ENCODE results near the gene EPHB2.
A peak's percentile ranks its signal among the peaks of the same experiment; 100 is the strongest.
"Not testable (repeated sequence)": the region's sequence is repeated elsewhere in the genome, so short reads cannot be mapped to it uniquely, and the experiment has no call there.

Gene EPHB2

DNA sequence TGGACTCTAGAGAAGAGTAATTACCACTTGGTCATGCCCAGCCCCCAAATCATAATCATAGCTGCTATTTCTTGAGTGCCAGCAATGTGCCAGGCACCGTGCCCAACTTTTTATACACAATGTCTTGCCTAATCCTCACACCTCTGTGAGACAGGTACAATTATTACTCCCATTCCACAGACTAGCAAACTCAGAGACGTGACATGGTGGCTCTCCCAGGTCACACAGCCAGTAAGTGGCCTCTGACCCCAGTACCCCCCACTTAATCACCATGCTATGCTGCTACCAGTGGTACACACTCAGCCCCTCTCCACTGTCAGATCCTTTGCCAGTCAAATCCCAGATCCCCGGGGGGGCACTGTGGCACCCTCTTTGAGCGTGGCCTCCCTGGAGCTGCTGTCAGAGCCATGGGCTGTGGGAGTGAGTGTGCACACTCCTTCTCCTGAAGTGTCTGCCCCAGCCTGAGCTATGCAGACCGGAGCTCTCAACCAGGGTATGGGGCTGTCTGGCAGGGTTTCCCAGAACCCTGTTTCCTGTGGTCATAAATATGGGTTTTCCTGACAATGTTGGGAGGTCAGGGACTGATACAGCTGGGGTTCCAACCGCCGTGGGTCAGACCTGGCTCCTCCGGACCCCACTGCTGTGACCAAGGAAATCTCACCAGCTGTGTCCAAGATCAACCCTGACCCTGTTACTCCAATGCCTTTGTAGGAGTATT, 210.3 kb downstream of the EPHB2 start:
- DNase-seq: no peak

DNA sequence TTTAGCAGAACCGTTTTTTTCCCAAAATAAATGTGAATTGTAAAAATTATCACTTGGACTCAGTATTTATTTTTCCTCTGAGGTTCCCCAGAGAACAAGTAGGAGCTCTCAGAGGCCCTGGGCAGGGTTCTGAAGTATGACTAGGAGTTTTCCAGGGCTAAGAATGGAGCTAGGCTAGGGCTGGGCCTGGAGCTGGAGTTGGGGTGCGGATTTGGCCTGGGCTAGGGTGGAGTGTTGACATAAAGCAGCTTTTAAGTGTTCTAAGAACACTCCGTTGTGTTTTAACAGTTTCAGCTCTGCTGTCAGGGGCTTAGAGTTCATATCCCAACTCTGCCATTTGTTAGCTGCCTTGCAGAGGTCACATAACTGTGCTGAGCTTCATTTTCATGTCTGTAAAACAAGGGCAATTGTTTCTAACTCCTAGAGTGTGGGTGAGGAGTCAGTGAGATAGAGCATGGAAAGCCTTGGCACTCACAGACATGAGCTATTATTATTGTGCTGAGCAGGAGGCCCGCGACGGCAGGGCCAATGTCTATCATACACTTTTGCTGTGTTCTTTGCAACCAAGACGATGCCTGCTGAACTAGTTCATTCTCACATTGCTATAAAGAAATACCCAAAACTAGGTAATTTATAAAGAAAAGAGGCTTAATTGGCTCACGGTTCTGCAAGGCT, 210.9 kb downstream of the EPHB2 start:
- DNase-seq: no peak

DNA sequence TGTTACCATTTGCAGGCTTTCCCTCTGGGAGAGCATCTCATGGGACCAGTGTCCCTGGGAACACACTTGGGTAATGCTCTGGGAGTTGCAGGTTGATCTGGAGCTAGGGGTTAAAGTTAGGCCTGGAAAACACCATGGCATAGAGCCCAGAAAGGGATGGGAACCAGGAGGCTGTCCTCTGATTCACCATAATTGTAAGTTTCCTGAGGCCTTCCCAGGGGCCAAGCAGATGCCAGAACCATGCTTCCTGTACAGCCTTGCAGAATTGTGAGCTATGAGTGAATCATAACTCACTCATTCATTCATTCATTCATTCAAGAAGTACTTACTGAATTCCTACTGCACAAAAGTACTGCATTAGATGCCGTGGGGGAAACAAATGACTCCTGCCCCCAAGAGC, 212.0 kb downstream of the EPHB2 start:
- no peak for DNase-seq

DNA sequence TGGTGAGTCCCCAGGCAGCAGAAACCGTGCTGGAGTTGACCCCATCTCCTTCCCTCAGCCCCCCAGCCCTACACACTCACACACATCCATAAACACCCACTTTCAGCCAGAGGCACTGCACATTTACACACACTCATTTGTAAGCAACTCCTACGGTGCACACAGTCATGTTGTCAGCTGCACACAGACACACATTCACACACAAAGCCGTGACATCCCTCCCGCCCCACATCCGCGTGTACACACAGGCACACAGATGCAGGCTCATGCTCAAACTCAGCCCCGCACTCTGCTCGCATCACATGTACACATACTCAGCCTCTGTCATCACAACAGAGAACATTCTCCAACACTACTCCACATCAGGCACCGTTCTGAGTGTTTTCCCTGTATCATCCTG, 214.5 kb downstream of the EPHB2 start:
- no peak for DNase-seq

DNA sequence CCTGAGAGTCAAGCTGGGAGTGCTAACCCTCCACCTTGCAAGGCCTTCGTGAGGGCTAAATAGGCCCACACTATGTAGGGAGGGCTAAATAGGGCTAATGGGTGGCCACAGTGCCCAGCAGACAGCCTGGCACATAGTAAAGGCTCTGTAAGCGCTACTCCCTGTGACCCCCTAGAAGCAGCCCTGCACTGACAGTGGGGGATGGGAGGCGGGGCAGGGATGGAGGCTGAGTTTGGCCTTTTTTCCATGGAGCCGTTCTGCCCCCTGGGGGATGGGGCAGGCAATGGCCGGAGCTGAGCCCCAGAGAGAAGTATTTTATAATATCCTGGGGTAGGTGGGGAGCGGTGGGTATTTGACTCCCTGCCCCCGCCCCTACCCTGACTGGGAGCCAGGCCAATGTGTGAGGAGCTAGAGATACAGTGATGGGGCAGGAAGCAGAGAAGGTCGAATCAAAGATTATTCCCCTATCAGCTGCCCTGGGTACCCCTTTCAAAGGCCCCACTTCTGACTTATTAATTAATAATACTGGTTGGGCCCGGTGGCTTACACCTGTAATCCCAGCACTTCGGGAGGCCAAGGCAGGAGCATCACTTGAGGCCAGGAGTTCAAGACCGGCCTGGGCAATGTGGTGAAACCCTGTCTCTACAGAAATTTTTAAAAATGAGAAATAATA, 219.7 kb downstream of the EPHB2 start:
- DNase-seq: peak; percentile 13

DNA sequence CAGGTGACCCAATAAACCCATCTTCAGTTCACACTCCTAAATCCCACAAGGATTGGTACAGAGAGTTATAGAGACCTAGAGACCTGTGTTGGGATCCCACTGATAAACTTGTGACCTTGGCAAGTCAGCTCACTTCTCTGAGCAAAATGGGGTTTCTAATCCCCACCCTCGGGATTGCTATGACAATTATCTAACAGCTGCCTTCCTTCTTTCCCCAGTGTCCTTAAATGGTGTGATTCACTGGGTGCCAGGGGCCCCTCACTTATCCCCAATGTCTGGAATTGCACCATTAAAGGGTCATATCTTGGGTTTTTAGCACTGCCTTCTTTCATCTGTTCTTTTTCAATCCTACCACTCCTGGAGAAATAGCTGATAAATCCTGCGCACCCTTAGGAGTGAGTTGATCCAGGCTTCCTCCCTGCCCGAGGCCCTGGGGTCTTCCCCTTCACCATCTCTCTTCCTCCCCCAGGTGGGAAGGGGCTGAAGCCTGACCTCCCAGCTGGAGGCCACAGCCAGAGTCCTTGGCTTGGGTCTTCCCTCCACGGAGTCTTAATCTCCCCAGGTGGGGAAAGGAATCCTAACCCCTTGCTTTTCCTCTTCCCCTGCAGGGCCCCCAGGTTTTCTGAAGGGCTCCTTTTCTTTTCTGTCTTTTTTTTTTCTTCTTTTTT, 222.3 kb downstream of the EPHB2 start:
- no peak for DNase-seq

DNA sequence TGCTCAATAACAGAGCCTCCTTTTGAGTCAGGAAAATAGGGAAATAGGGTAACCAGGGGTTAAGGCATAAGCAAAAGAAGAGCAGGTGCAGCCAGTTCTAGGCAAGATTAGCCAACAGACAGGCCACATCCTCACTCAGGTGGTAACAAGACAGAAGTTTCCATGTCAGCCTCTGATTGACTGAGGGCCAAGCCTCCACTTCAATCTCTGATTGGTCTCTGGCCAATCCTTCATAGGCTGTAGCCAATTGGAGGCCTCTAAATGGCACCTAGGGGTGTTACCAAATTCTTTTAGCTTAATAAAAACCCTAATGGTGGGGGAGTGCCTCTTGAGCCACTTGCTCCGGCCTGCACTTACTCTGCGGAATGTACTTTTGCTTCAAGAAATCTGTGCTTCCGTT, 224.8 kb downstream of the EPHB2 start:
- DNase-seq: no peak

DNA sequence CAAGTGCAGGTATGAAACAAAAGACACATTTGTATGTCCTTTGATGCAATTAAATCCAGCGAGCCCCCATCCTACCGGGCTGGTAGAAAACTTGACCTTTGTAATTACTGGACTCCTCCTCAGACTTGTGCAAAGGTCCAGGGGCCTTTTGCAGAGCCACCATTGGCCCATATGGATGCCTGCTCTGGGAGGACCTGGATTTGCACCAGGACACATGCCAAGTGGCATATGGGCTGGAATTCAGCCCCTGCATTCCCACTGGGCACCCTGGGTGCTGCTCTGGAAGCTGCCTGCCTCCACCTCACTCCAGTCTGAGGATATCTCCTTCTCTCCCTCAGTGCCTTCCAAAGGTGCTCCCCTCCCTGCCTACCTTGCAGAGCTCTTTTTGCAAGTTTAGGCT, 226.0 kb downstream of the EPHB2 start:
- DNase-seq: no peak

DNA sequence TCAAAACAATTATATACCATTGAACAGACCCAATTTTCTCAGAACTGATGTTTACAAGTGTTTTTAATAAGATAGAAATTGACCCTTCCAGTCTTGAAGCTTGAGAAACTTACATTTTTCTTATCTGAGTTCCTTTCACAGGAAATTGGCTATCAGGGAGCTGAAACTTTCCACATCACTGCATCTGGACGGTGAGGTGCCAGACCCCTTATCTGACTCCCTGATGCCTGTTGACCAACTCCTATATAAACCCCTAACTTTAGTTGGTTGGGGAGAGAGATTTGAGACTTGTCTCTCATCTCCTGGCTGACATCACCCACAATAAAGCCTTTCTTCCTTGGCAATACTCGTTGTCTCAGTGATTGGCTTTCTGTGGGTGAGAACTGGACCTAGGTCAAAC, 230.6 kb downstream of the EPHB2 start:
- no peak for DNase-seq

DNA sequence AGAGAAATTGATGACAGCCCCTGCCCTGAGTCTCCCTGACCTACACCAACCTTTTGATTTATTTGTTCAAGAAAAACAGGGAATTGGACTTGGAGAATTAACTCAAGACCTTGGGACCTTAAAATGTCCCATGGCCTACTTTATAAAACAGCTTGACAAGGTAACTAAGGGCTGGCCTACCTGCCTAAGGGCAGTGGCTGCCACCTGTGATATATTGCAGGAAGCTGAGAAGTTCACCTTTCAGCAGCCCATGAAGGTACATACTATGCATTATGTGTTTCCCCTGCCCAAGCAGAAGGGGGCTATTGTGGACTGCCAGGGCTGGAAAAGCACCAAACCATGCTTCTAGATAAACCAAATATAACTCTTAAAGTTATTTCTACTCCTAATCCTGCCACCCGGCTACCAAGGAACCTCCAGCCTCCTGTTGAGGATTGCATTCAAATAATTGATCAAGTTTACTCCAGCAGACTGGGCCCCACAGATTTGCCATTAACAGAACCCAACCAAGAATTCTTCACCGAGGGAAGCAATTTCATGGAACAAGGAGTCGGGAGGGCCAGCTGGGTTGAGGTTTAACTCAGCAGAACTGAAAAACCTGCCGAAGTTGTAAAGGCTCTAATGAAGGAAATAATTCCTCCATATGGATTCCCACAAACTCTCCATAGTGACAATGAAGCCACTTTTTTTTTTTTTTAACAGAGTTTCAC, 233.9 kb downstream of the EPHB2 start:
- no peak for DNase-seq

DNA sequence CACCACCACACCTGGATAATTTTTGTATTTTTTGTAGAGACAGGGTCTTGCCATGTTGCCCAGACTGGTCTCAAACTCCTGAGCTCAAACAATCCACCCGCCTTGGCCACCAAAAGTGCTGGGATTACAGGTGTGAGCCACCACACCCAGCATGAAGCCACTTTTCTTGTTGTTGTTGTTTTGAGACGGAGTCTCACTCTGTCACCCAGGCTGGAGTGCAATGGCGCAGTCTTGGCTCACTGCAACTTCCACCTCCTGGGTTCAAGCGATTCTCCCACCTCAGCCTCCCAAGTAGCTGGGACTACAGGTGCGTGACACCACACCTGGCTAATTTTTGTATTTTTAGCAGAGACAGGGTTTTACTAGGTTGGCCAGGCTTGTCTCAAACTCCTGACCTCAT, 234.5 kb downstream of the EPHB2 start:
- DNase-seq: not testable (repeated sequence)

DNA sequence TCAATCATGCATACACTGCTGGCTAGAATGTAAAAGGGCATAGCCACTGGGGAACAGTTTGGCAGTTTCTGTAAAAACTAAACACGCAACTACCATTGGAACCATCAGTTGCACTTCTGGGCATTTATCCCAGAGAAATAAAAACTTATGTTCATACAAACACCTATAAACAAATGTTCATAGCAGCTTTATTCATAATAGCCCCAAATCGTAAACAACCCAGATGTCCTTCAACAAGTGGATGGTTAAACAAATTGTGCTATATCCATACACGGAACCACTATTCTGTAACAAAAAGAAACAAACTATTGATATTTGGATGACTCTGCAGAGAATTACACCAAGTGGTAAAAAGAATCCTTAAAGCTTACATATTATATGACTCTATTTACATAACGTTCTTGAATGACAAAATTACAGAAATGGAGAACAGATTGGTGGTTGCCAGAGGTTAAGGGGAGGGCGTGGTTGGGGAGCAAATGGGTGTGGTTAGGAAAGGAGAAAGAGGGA, 239.2 kb downstream of the EPHB2 start:
- DNase-seq: no peak

DNA sequence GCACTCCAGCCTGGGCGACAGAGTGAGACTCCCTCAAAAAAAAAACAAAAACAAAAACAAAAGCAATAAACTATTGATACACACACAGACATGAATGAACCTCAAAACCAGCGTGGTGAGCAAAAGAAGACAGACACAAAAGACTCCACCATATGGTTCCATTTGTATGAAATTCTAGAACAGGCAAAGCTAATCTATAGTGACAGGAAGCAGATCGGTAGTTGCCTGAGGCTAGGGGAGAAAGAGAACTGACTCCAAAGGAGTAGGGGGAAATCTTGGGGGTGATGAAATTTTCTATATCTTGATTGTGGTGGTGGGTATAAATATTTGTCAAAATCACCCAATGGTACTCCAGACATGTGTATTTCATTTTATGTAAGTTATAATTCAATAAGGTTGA, 241.2 kb downstream of the EPHB2 start:
- no peak for DNase-seq

DNA sequence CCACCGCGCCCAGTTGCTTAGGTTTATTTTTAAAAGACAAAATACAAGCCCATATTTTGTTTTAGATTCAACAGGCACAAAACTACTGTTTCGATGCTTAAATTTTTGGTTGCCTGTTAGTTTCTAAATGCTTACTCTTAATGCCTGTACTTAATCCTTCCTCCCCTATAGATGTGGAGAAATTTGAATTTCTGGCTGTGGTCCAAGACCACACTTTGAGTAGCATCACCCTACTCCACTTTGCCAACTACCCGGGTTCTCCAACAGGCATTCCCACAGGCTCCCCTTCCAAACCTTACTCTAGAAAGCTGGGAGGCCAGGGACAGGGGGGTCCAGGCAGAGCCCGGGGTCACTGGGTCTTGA, 242.0 kb downstream of the EPHB2 start:
- DNase-seq: no peak

DNA sequence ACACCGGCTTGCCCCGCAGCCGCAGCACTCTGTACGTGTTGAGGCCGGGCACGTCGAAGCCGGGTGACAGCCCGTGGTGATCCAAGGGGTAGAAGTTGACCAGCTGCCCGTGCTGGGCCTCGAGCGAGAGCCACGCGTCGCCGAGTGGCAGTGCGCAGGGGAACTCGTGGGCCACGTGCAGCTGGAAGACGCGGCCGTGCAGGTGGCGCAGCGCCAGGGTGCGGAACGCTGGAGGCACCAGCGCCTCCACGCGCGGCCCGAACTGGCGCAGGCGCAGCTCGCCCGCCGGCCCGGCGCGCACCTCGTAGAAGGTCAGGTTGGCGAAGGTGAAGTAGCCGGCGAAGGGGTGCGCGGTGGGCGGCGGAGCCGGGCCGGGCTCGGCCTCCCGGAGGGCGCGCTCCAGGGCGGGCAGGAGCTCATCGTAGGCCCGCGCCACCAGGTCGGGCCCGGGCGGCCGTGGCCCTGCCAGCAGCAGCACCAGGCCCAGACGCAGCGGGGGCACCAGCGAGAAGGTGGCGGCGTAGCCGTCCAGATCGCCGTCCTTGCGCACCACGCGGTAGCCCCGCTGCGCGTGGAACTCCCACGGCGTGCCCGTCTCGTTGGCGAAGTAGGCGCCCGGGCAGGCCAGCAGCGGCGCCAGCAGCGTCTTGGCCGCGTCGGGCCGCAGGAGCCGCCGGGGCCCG, 242.6 kb downstream of the EPHB2 start:
- DNase-seq: no peak

DNA sequence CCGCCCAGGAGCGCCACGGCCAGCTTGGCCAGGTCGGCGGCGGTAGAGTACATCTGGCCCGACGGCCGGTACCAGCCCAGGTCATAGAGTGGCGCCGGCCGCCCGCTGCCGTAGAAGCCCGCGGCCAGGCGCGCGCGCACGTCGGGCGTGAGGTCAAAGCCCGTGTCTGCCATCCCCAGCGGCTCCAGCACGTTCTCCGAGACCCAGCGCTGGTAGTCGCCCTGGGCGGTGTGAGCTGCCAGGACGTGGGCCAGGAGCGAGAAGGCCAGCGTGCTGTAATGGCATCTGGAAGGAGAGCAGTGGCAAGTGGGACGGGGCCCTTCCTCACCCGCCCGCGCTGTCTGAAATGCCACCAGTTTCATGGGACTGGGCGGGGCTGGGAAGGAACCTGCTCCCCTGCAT, 243.1 kb downstream of the EPHB2 start:
- DNase-seq: no peak

DNA sequence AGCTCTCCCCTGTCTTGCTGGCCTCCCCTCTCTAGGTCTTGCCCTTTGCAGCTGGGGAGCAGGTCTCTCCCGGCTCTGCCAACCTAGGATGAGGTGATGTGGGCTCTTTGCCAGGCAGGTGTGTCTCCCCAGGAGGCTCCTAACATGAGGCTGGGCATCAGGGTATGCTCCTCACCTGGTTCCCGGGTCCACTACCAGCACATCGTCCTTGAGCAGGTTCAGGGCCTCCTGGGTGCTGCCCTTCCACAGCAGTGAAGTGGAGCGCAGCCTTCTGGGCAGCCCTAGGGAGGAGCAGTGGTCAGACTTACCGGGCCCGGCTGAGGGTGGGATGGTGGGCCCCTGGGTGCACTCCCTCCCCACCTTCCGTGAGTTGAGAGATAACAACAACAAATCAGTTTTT, 244.5 kb downstream of the EPHB2 start:
- DNase-seq: no peak

DNA sequence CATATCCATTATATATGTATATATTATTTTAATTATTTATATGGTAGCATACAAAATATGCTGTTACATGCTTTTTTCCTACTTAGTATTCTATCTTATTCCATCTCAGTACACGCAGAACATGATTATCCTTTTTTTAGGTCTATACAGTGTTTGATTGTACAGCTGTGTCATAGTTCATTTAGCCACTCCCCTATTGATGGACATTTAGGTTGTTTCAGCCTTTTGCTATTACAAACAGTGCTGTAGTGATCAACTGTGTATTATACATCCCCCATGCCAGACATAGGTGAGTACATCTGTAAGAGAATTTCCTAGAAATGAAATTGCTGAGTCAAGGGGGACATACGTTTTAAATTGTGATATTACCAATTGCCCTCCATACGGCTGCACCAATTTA, 246.4 kb downstream of the EPHB2 start:
- no peak for DNase-seq

DNA sequence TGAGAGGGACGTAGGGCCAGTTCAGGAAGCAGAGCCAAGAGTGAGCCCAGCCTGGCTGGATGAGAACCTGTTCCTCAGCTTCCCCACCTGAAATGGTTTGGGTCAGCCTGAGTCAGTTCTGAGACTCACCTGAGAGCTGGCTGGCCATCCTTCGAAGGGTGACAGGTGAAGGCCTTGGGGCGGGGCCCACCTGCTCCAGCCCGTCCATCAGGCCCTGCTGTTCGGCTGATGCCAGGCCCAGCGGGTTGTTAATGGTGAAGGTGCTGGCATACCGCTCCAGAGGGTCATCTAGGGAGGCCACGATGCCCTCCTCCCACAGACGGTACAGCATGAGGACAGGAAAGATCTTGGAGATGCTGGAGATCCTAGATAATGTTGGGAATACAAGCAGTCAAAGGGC, 247.9 kb downstream of the EPHB2 start:
- DNase-seq: no peak

DNA sequence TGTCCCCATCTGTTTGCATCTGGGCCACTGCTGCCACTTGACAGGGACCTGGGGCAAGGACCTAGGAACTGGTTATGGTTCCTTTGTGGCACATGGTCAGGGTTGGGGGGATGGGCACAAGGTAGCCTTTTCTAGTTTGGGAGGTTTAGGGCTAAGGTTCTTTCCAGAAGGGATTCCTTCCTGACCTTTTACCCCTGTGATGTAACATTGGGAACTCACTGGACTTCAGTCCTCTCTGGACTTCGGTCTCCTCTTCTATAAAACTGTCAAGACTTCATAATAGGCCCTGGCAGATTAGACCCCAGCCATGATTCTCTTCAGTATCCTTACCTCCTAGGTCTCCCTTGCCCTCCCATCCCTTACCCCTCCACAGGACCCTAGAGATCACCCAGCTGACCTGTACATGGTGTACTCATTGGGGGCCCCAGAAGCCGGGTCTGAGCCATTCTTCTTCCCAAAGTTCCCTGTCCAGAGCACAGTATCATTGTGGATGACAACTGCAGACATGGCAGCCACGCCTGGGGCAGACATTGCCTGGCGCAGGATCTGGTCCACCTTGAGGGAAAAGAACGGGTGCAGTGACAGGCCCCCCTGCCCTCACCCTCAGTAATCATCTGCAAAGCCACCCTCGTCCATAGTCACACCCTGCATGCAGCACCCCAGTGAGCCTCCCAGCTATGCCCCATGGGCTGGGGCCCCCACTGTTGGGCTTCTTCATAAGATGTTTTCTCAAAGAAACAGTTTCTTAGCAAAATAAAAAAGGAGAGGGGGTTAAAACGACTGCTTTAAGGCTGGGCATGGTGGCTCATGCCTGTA, 249.1 kb downstream of the EPHB2 start:
- no peak for DNase-seq

DNA sequence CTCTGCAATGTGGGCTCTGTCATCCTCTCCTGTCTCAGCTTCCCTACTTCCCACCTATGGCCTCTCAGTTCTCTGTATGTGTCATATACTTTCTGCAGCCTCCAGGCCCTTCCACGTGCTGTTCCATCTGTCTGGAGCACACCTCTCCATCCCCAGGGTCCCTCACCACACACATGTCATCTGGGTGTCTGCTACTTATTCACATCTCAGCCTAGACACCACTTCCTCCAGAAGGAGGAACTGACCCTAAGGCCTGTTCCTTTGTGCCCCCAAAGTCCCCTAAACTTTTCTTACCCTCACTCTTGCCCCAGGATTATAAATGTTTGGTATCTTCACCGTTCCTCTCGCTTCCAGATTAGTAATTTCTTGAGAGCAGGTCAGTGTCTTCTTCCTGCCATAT, 251.9 kb downstream of the EPHB2 start:
- no peak for DNase-seq
